ENCODE measurements around the gene TNKS1BP1. TPM values are rescaled to one million over a fixed set of nuclear protein-coding genes. Genes with fewer than 3 reads are reported as not detected.

The TNKS1BP1 gene
- total and polyA plus RNA-seq, 2 of the 8 experiments (the other 6 are each of a cell fraction or from before 2014, with no cell fraction given) = 50.0 to 122 TPM

GRCh38 chr11:57361926-57362325 lies 37.2 kb upstream of the TNKS1BP1 start:
- H3K4me1 ChIP-seq (replicated peaks in 1 of 4; ENCODE audit: control insufficient read depth in 3 of 4, insufficient read depth in 4 of 4, low read length in 3 of 4) = peaks cover 9 to 24% (median 11%) of the 10 kb centered on the region in 4 experiments
- no peak overlapping the region for H3K4me3 ChIP-seq (ENCODE audit: extremely low read depth in 1 of 4, insufficient read depth in 2 of 4, low read depth in 3 of 4, low read length in 4 of 4)
- no peaks in the 10 kb centered on the region; a peak in 1 of 7 replicates for H3K27me3 ChIP-seq (replicated peaks in 1 of 4; ENCODE audit: control insufficient read depth in 3 of 4, extremely low read depth in 1 of 4, insufficient read depth in 3 of 4, low read length in 3 of 4)
- DNase-seq (ENCODE audit: low read depth in 1 of 2, low spot score in 2 of 2) (no peak), FAIRE-seq (no peak)
- no peak overlapping the region for H2BK20ac ChIP-seq (ENCODE audit: low read length)
- no peak overlapping the region for H2AK5ac ChIP-seq (ENCODE audit: low read depth, low read length)
- no peak overlapping the region for H3K4me2 ChIP-seq (ENCODE audit: insufficient read depth in 1 of 2, low read depth in 2 of 2, low read length in 2 of 2)
- no peak overlapping the region for H4K5ac ChIP-seq (ENCODE audit: insufficient read length, low read depth, low read length)
- H3K4ac ChIP-seq (replicated peaks; ENCODE audit: insufficient read length, low read depth, low read length) = no peak overlapping the region
- H3K79me1 ChIP-seq (ENCODE audit: low read depth, low read length) = no peaks in the 10 kb centered on the region
- no peaks in the 10 kb centered on the region for H3K23me2 ChIP-seq (ENCODE audit: low read depth, low read length)
- no peak overlapping the region for H3K23ac ChIP-seq (ENCODE audit: insufficient read length)
- no peak overlapping the region for H2BK15ac ChIP-seq (ENCODE audit: low read length)
- no peak overlapping the region for H2BK12ac ChIP-seq (ENCODE audit: low read depth, low read length)
- 87% methylated on average over 3 of the region's 3 CpGs; no CpG with 5 or more reads in 1 of the 2 experiments for WGBS, 2 experiments (ENCODE audit: extremely low coverage in 1 of 2, insufficient coverage in 1 of 2, insufficient read length in 1 of 2, insufficient replicate concordance in 2 of 2, low coverage in 1 of 2, low lambda C conversion rate in 2 of 2, missing lambda C conversion rate in 1 of 2)
- no peaks in the 10 kb centered on the region for H3K36me3 ChIP-seq (ENCODE audit: control insufficient read depth in 2 of 4, insufficient read depth in 4 of 4, low read length in 3 of 4)
- no peaks in the 10 kb centered on the region for H3K9me3 ChIP-seq (ENCODE audit: insufficient read depth in 2 of 2, low read depth in 1 of 2, low read length in 1 of 2)
- H4K8ac ChIP-seq (ENCODE audit: extremely low read depth, insufficient read depth, low read length) = no peak overlapping the region
- ChIA-PET POLR2A (ENCODE audit: partially characterized antibody) (interaction anchor here (1.0 to 2.9 kb wide), 3 partner anchors 36 to 290 kb away, joined by 3 to 10 read pairs (median 5); partner anchors contain the start of gene TNKS1BP1), CTCF (ENCODE audit: partially characterized antibody) (interaction anchor here (1.0 to 4.9 kb wide), 7 partner anchors 9 to 166 kb away, joined by 3 to 24 read pairs (median 5); no protein-coding TSS in a partner anchor)
- H3K79me2 ChIP-seq (ENCODE audit: control insufficient read depth in 1 of 2, insufficient read depth in 2 of 2, low read length in 2 of 2) = no peaks in the 10 kb centered on the region
- H3K14ac ChIP-seq (ENCODE audit: insufficient read length) = no peak overlapping the region
- no peaks in the 10 kb centered on the region for H4K20me1 ChIP-seq (replicated peaks in 1 of 2; ENCODE audit: control insufficient read depth in 1 of 2, insufficient read depth in 2 of 2, low read length in 2 of 2)
- H3K56ac ChIP-seq (replicated peaks; ENCODE audit: insufficient read length, low read depth, low read length) = no peak overlapping the region
- H3K27ac ChIP-seq (ENCODE audit: low read depth, low read length) = no peak overlapping the region
- no peak overlapping the region for H2BK120ac ChIP-seq (replicated peaks; ENCODE audit: low read depth, low read length)
- H3K18ac ChIP-seq (ENCODE audit: extremely low read depth, low read length) = no peak overlapping the region
- H3K9ac ChIP-seq (replicated peaks in 1 of 4; ENCODE audit: extremely low read depth in 1 of 4, low read depth in 3 of 4, low read length in 3 of 4) = no peak overlapping the region
- H4K91ac ChIP-seq (replicated peaks; ENCODE audit: insufficient read length, low read length) = no peak overlapping the region
- H2BK5ac ChIP-seq (ENCODE audit: low read depth, low read length) = no peak overlapping the region
- no peak overlapping the region for H2AFZ ChIP-seq (ENCODE audit: low read length)
- TF ChIP-seq TAF7 (optimal IDR thresholded peaks at IDR 0.05; ENCODE audit: borderline replicate concordance, low read depth, low read length) = no peak
